ENCODE results near the gene KRTAP10-12.
"Not testable (repeated sequence)": the region's sequence is repeated elsewhere in the genome, so short reads cannot be mapped to it uniquely, and the experiment has no call there.

The KRTAP10-12 gene

GRCh38 chr21:44670642-44671432, 26.1 kb upstream of the KRTAP10-12 start:
- DNase-seq (ENCODE audit: low read depth), result no peak

GRCh38 chr21:44671911-44672310, 25.1 kb upstream of the KRTAP10-12 start:
- DNase-seq (ENCODE audit: low read depth), result no peak

GRCh38 chr21:44677881-44678280, 19.1 kb upstream of the KRTAP10-12 start:
- DNase-seq (ENCODE audit: low read depth), result no peak

- no peak for DNase-seq (ENCODE audit: low read depth)
Observed at GRCh38 chr21:44681152-44681551, 15.8 kb upstream of the KRTAP10-12 start.

GRCh38 chr21:44681861-44682579, 15.0 kb upstream of the KRTAP10-12 start, which contains the start of gene KRTAP12-1:
Gene KRTAP12-1, minus strand, starts transcription at chr21:44682163. Its CDS starts 40 bp downstream, at chr21:44682123.
- no peak for DNase-seq (ENCODE audit: low read depth)

- no peak for DNase-seq (ENCODE audit: low read depth)
Observed at GRCh38 chr21:44682580-44683151, 14.3 kb upstream of the KRTAP10-12 start.

GRCh38 chr21:44684077-44684476, 12.9 kb upstream of the KRTAP10-12 start:
- no peak for DNase-seq (ENCODE audit: low read depth)

- no peak for DNase-seq (ENCODE audit: low read depth)
Observed at GRCh38 chr21:44684483-44684882, 12.5 kb upstream of the KRTAP10-12 start.

GRCh38 chr21:44685050-44685449, 11.9 kb upstream of the KRTAP10-12 start:
- not testable (repeated sequence) for DNase-seq (ENCODE audit: low read depth)

- DNase-seq (ENCODE audit: low read depth), result no peak
Observed at GRCh38 chr21:44686000-44686781, 10.8 kb upstream of the KRTAP10-12 start.

- no peak for DNase-seq (ENCODE audit: low read depth)
Observed at GRCh38 chr21:44686843-44687561, 10.0 kb upstream of the KRTAP10-12 start.

GRCh38 chr21:44687671-44688070, 9.3 kb upstream of the KRTAP10-12 start:
- no peak for DNase-seq (ENCODE audit: low read depth)

- not testable (repeated sequence) for DNase-seq (ENCODE audit: low read depth)
Observed at GRCh38 chr21:44689740-44690139, 7.2 kb upstream of the KRTAP10-12 start.

- no peak for DNase-seq (ENCODE audit: low read depth)
Observed at GRCh38 chr21:44691686-44692085, 5.3 kb upstream of the KRTAP10-12 start.

GRCh38 chr21:44692798-44693512, 4.0 kb upstream of the KRTAP10-12 start:
- no peak for DNase-seq (ENCODE audit: low read depth)

GRCh38 chr21:44694776-44695175, 2.2 kb upstream of the KRTAP10-12 start:
- DNase-seq (ENCODE audit: low read depth), result no peak

- no peak for DNase-seq (ENCODE audit: low read depth)
Observed at GRCh38 chr21:44695184-44695583, 1.8 kb upstream of the KRTAP10-12 start.

GRCh38 chr21:44695641-44696040, 1.3 kb upstream of the KRTAP10-12 start:
- no peak for DNase-seq (ENCODE audit: low read depth)

- no peak for DNase-seq (ENCODE audit: low read depth)
Observed at GRCh38 chr21:44696572-44696971, 400 bp upstream of the KRTAP10-12 start.

GRCh38 chr21:44697811-44698734, 1.1 kb downstream of the KRTAP10-12 start:
- DNase-seq (ENCODE audit: low read depth), result no peak

Measured in activated T-helper 1 cell treated with Interleukin-2 at 50 U/mL for 16 hours (primary cell).